Dendritic cell treated with granulocyte-macrophage colony-stimulating factor and Interleukin-4, amounts not matched to agents 40 ng/mL and 50 ng/mL, for 4 days (primary cell): ENCODE data around the gene HPS5.

ENCODE experiments used
- H3K27ac Mint-ChIP-seq: one replicate; pipeline ENCODE4 v1.8.0; 2022; ENCODE audit warnings: mild to moderate bottlenecking, mixed read lengths
- H3K27me3 Mint-ChIP-seq: one replicate; pipeline ENCODE4 v1.8.0; 2022; ENCODE audit warnings: mild to moderate bottlenecking, mixed read lengths
- H3K36me3 Mint-ChIP-seq: one replicate; pipeline ENCODE4 v1.8.0; 2022; ENCODE audit warnings: low read depth, mixed read lengths
- H3K4me1 Mint-ChIP-seq: one replicate; pipeline ENCODE4 v1.8.0; 2022; ENCODE audit warnings: low read depth, mixed read lengths
- H3K4me3 Mint-ChIP-seq: one replicate; pipeline ENCODE4 v1.8.0; 2022; ENCODE audit warnings: mild to moderate bottlenecking, moderate library complexity, mixed read lengths
- H3K9me3 Mint-ChIP-seq: one replicate; pipeline ENCODE4 v1.8.0; 2022; ENCODE audit warnings: mixed read lengths
- intact Hi-C: fragments of 100-400 bp; cut with micrococcal nuclease; formaldehyde crosslinking; loops from one replicate; pipeline ENCODE4 v1.15.0; 2022

The HPS5 gene

DNA sequence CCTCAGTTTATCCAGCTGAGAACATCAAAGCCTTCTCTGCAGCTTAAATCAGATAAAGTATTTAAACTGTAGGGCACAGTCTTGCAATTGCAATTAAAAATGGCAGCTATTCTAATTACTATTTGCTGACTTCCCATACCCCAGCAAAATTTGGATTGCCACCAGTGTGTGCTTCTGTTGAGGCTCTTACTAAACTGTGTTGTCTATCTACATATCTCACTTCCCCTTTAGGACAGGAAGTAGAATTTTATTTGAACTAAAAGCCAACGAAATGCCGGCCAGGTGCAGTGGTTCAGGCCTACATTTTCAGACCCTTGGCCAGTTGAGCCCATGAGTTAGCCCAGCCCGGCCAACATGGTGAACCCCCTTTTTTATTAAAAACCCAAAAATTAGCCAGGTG lies 92.4 kb downstream of the HPS5 start:
- no peaks in the 10 kb centered on the region for H3K9me3 Mint-ChIP-seq
- peaks cover 10% of the 10 kb centered on the region for H3K4me1 Mint-ChIP-seq
- H3K27ac Mint-ChIP-seq = no peak overlapping the region
- no peaks in the 10 kb centered on the region for H3K36me3 Mint-ChIP-seq
- H3K27me3 Mint-ChIP-seq = peaks cover 5% of the 10 kb centered on the region
- no peak overlapping the region for H3K4me3 Mint-ChIP-seq
- intact Hi-C loops = no loop called here
